Small intestine (tissue), 4 donors: ENCODE measurements around the gene ANKDD1B. TPM values are rescaled to one million over a fixed set of nuclear protein-coding genes. Genes with fewer than 3 reads are reported as not detected.

Experiments
- polyA plus RNA-seq, 4 donors: library from polyadenylated mRNA; stranded (reverse) in 3 of 4; unstranded in 1 of 4; fragments of 200-250 nt in 3 of 4; fragments of 120-200 nt in 1 of 4; gene quantifications; one replicate each; pipeline versions ENCODE4 v1.2.1 to v1.2.3, GENCODE V29; 2013
- donor health status: healthy with polysubstance abuse.
- donor health status: Bipolar disorder and iron deficiency.
- donor health status: healthy.

Gene ANKDD1B
- polyA plus RNA-seq, 4 donors: 1.3 to 12.5 (median 1.4) TPM; not detected in 1

Other genes with a start within 250 kb of the ANKDD1B start
- gene CERT1, start 99.8 kb upstream of the ANKDD1B start, polyA plus RNA-seq: 10 to 100 TPM; 15.1 to 45.6 (median 22.2) TPM
- 10 to 100 TPM in 1 of 4 donors, 1 to 10 TPM in 3; 3.2 to 14.4 (median 4.6) TPM for gene POLK, start 99.6 kb upstream of the ANKDD1B start, polyA plus RNA-seq
- gene POC5, start 106.0 kb downstream of the ANKDD1B start, polyA plus RNA-seq: 1 to 10 TPM; 4.3 to 9.0 (median 6.7) TPM